Measurements from ENCODE around the gene TASP1.
"Not testable (repeated sequence)": the region's sequence is repeated elsewhere in the genome, so short reads cannot be mapped to it uniquely, and the experiment has no call there.

TASP1 gene

GRCh38 chr20:13395232-13395631, 243.5 kb downstream of the TASP1 start:
- DNase-seq: no peak

- DNase-seq: no peak
Measured at GRCh38 chr20:13392391-13392790, 246.3 kb downstream of the TASP1 start.

GRCh38 chr20:13389115-13389514, 249.6 kb downstream of the TASP1 start:
- no peak for DNase-seq

- no peak for DNase-seq
Measured at GRCh38 chr20:13384132-13384531, 254.6 kb downstream of the TASP1 start.

GRCh38 chr20:13382786-13383185, 255.9 kb downstream of the TASP1 start:
- DNase-seq: no peak

- not testable (repeated sequence) for DNase-seq
Measured at GRCh38 chr20:13380497-13381229, 258.1 kb downstream of the TASP1 start.

GRCh38 chr20:13373400-13373799, 265.3 kb downstream of the TASP1 start:
- DNase-seq: no peak

- DNase-seq: no peak
Measured at GRCh38 chr20:13364278-13365170, 274.2 kb downstream of the TASP1 start.

- DNase-seq: no peak
Measured at GRCh38 chr20:13363473-13363872, 275.3 kb downstream of the TASP1 start.

GRCh38 chr20:13362165-13362564, 276.6 kb downstream of the TASP1 start:
- DNase-seq: not testable (repeated sequence)

- DNase-seq: not testable (repeated sequence)
Measured at GRCh38 chr20:13358936-13359335, 279.8 kb downstream of the TASP1 start.

- not testable (repeated sequence) for DNase-seq
Measured at GRCh38 chr20:13357782-13358181, 280.9 kb downstream of the TASP1 start.

GRCh38 chr20:13356591-13356990, 282.1 kb downstream of the TASP1 start:
- no peak for DNase-seq

- DNase-seq: no peak
Measured at GRCh38 chr20:13355941-13356486, 282.7 kb downstream of the TASP1 start.

GRCh38 chr20:13355411-13355810, 283.3 kb downstream of the TASP1 start:
- DNase-seq: no peak

GRCh38 chr20:13353261-13353945, 285.3 kb downstream of the TASP1 start:
- DNase-seq: no peak

- DNase-seq: no peak
Measured at GRCh38 chr20:13349235-13349604, 289.5 kb downstream of the TASP1 start.

- DNase-seq: no peak
Measured at GRCh38 chr20:13348311-13349234, 290.2 kb downstream of the TASP1 start.

GRCh38 chr20:13344671-13345070, 294.1 kb downstream of the TASP1 start:
- DNase-seq: no peak

- no peak for DNase-seq
Measured at GRCh38 chr20:13342469-13343242, 296.1 kb downstream of the TASP1 start.

GRCh38 chr20:13341737-13342393, 296.9 kb downstream of the TASP1 start:
- no peak for DNase-seq
